Measurements from ENCODE around the gene FICD. TPM values are rescaled to one million over a fixed set of nuclear protein-coding genes. Genes with fewer than 3 reads are reported as not detected.

Gene FICD
- total and polyA plus RNA-seq, 4 donors, result 3.5 to 17.1 (median 7.1) TPM

GRCh38 chr12:108518101-108518715 is 3.1 kb downstream of the FICD start:
- WGBS, 2 donors, result 96 to 97% methylated on average over 24 of the region's 24 CpGs
- DNase-seq, result no peak

GRCh38 chr12:108518716-108519496 is 3.8 kb downstream of the FICD start:
- ATAC-seq (ENCODE audit: insufficient read depth, low FRiP score) (no peak), DNase-seq (no peak)
- H3K27me3 ChIP-seq (ENCODE audit: control insufficient read depth in 3 of 3, insufficient read depth in 3 of 3, low read length in 2 of 3), result no peaks in the 10 kb centered on the region
- peaks cover 0 to 6% (median 3%) of the 10 kb centered on the region in 5 donors for H3K4me1 ChIP-seq (ENCODE audit: control insufficient read depth in 5 of 5, insufficient read depth in 5 of 5, low read length in 5 of 5)
- 95 to 96% methylated on average over 39 of the region's 39 CpGs for WGBS, 2 donors
- H3K36me3 ChIP-seq (ENCODE audit: control insufficient read depth in 4 of 4, insufficient read depth in 4 of 4, low read length in 4 of 4), result peaks cover 16 to 42% (median 28%) of the 10 kb centered on the region in 4 donors
- H3K4me3 ChIP-seq, result no peak overlapping the region
- no peak for TF ChIP-seq CTCF (IDR thresholded peaks at IDR 0.05; ENCODE audit: control extremely low read depth, extremely low read depth)
- H3K27ac ChIP-seq (ENCODE audit: low read depth in 1 of 2, low read length in 1 of 2), result no peak overlapping the region
- H3K9me3 ChIP-seq (ENCODE audit: control insufficient read depth in 4 of 4, insufficient read depth in 3 of 4, low read length in 3 of 4), result no peaks in the 10 kb centered on the region
- H3K9ac ChIP-seq (ENCODE audit: insufficient read depth in 1 of 2, low read length in 2 of 2), result no peak overlapping the region

More at GRCh38 chr12:108518101-108518715, 3.1 kb downstream of the FICD start:
- no peak for TF ChIP-seq CTCF (IDR thresholded peaks at IDR 0.05; ENCODE audit: control extremely low read depth, extremely low read depth)
- ATAC-seq (ENCODE audit: insufficient read depth, low FRiP score), result no peak
- H3K9me3 ChIP-seq (ENCODE audit: control insufficient read depth in 4 of 4, insufficient read depth in 3 of 4, low read length in 3 of 4), result no peaks in the 10 kb centered on the region
- H3K4me1 ChIP-seq (ENCODE audit: control insufficient read depth in 5 of 5, insufficient read depth in 5 of 5, low read length in 5 of 5), result peaks cover 0 to 6% (median 3%) of the 10 kb centered on the region in 5 donors
- H3K27me3 ChIP-seq (ENCODE audit: control insufficient read depth in 3 of 3, insufficient read depth in 3 of 3, low read length in 2 of 3), result no peaks in the 10 kb centered on the region
- peaks cover 14 to 36% (median 23%) of the 10 kb centered on the region in 4 donors for H3K36me3 ChIP-seq (ENCODE audit: control insufficient read depth in 4 of 4, insufficient read depth in 4 of 4, low read length in 4 of 4)
- no peak overlapping the region for H3K27ac ChIP-seq (ENCODE audit: low read depth in 1 of 2, low read length in 1 of 2)
- no peak overlapping the region for H3K4me3 ChIP-seq
- no peak overlapping the region for H3K9ac ChIP-seq (ENCODE audit: insufficient read depth in 1 of 2, low read length in 2 of 2)

GRCh38 chr12:108519558-108519957 is 4.5 kb downstream of the FICD start:
- peaks cover 23 to 48% (median 30%) of the 10 kb centered on the region in 4 donors for H3K36me3 ChIP-seq (ENCODE audit: control insufficient read depth in 4 of 4, insufficient read depth in 4 of 4, low read length in 4 of 4)
- no peak for TF ChIP-seq CTCF (IDR thresholded peaks at IDR 0.05; ENCODE audit: control extremely low read depth, extremely low read depth)
- 71 to 76% methylated on average over 4 of the region's 4 CpGs for WGBS, 2 donors

More at GRCh38 chr12:108519558-108519957, 4.5 kb downstream of the FICD start:
- peaks cover 0 to 6% (median 3%) of the 10 kb centered on the region in 5 donors for H3K4me1 ChIP-seq (ENCODE audit: control insufficient read depth in 5 of 5, insufficient read depth in 5 of 5, low read length in 5 of 5)
- no peak for DNase-seq
- H3K9ac ChIP-seq (ENCODE audit: insufficient read depth in 1 of 2, low read length in 2 of 2), result no peak overlapping the region
- H3K9me3 ChIP-seq (ENCODE audit: control insufficient read depth in 4 of 4, insufficient read depth in 3 of 4, low read length in 3 of 4), result no peaks in the 10 kb centered on the region
- H3K27me3 ChIP-seq (ENCODE audit: control insufficient read depth in 3 of 3, insufficient read depth in 3 of 3, low read length in 2 of 3), result no peaks in the 10 kb centered on the region
- no peak for ATAC-seq (ENCODE audit: insufficient read depth, low FRiP score)
- H3K27ac ChIP-seq (ENCODE audit: low read depth in 1 of 2, low read length in 1 of 2), result no peak overlapping the region
- no peak overlapping the region for H3K4me3 ChIP-seq
